ENCODE results near the gene CORIN. TPM values are rescaled to one million over a fixed set of nuclear protein-coding genes. Genes with fewer than 3 reads are reported as not detected.
A peak's percentile ranks its signal among the peaks of the same experiment; 100 is the strongest.

CORIN gene
- total and polyA plus RNA-seq, 2 of the 13 experiments (the other 11 are each of a cell fraction or from before 2014, with no cell fraction given) = 0.84 to 1.2 TPM

- TF ChIP-seq, protein P1, sequence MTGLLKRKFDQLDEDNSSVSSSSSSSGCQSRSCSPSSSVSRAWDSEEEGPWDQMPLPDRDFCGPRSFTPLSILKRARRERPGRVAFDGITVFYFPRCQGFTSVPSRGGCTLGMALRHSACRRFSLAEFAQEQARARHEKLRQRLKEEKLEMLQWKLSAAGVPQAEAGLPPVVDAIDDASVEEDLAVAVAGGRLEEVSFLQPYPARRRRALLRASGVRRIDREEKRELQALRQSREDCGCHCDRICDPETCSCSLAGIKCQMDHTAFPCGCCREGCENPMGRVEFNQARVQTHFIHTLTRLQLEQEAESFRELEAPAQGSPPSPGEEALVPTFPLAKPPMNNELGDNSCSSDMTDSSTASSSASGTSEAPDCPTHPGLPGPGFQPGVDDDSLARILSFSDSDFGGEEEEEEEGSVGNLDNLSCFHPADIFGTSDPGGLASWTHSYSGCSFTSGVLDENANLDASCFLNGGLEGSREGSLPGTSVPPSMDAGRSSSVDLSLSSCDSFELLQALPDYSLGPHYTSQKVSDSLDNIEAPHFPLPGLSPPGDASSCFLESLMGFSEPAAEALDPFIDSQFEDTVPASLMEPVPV (CRISPR knock-in tag; IDR thresholded peaks at IDR 0.05) = no peak
- TF ChIP-seq MXD4 (CRISPR knock-in tag; IDR thresholded peaks at IDR 0.05) (no peak), ZNF615 (CRISPR knock-in tag; IDR thresholded peaks at IDR 0.05; ENCODE audit: borderline replicate concordance) (no peak), NR2F2 (IDR thresholded peaks at IDR 0.05; ENCODE audit: borderline replicate concordance, low read depth) (peak; percentile 82), TEAD2 (CRISPR knock-in tag; IDR thresholded peaks at IDR 0.05) (no peak), KDM5A (IDR thresholded peaks at IDR 0.05; ENCODE audit: borderline replicate concordance, low read length) (no peak), SMAD1 (CRISPR knock-in tag; IDR thresholded peaks at IDR 0.05; ENCODE audit: borderline replicate concordance, low read depth) (no peak), GATAD2A (CRISPR knock-in tag; IDR thresholded peaks at IDR 0.05) (peak; percentile 84), ZKSCAN5 (CRISPR knock-in tag; IDR thresholded peaks at IDR 0.05) (no peak), MAFK (conservative IDR thresholded peaks at IDR 0.05 in 1 of 2, IDR thresholded peaks at IDR 0.05 in 1 of 2; ENCODE audit: low read length in 2 of 2) (peak in 1 of 2 experiments; percentile 38; a peak in 1 of 4 replicates), HMG20B (CRISPR knock-in tag; conservative IDR thresholded peaks at IDR 0.05) (no peak), ZBTB26 (CRISPR knock-in tag; IDR thresholded peaks at IDR 0.05; ENCODE audit: borderline replicate concordance) (no peak), ZNF564 (CRISPR knock-in tag; IDR thresholded peaks at IDR 0.05) (no peak), HDAC2 (CRISPR knock-in tag; IDR thresholded peaks at IDR 0.05) (0 out of 2 replicates have a peak, but pooled peaks have one; percentile 28), KDM3A (CRISPR knock-in tag; IDR thresholded peaks at IDR 0.05; ENCODE audit: low read depth) (no peak), ZNF546 (CRISPR knock-in tag; conservative IDR thresholded peaks at IDR 0.05) (no peak), ARID5B (CRISPR knock-in tag; IDR thresholded peaks at IDR 0.05) (peak; percentile 80), ZFP82 (CRISPR knock-in tag; IDR thresholded peaks at IDR 0.05; ENCODE audit: borderline replicate concordance) (no peak), HNF4A (CRISPR knock-in tag; IDR thresholded peaks at IDR 0.05) (no peak), NFRKB (IDR thresholded peaks at IDR 0.05) (no peak), PAX8 (CRISPR knock-in tag; IDR thresholded peaks at IDR 0.05; ENCODE audit: borderline replicate concordance) (no peak), FOXA1 (IDR thresholded peaks at IDR 0.05) (no peak), FOXA1 (CRISPR knock-in tag; IDR thresholded peaks at IDR 0.05) (peak; percentile 72), IRF2 (CRISPR knock-in tag; IDR thresholded peaks at IDR 0.05) (no peak)
- TF ChIP-seq, protein P2, sequence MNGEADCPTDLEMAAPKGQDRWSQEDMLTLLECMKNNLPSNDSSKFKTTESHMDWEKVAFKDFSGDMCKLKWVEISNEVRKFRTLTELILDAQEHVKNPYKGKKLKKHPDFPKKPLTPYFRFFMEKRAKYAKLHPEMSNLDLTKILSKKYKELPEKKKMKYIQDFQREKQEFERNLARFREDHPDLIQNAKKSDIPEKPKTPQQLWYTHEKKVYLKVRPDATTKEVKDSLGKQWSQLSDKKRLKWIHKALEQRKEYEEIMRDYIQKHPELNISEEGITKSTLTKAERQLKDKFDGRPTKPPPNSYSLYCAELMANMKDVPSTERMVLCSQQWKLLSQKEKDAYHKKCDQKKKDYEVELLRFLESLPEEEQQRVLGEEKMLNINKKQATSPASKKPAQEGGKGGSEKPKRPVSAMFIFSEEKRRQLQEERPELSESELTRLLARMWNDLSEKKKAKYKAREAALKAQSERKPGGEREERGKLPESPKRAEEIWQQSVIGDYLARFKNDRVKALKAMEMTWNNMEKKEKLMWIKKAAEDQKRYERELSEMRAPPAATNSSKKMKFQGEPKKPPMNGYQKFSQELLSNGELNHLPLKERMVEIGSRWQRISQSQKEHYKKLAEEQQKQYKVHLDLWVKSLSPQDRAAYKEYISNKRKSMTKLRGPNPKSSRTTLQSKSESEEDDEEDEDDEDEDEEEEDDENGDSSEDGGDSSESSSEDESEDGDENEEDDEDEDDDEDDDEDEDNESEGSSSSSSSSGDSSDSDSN (CRISPR knock-in tag; IDR thresholded peaks at IDR 0.05) = no peak
Observed at GRCh38 chr4:47749858-47750257, 88.0 kb downstream of the CORIN start (continued).

Data from HepG2 (cell line).